Astrocyte (in vitro differentiated cells and primary cell): ENCODE measurements around the gene SEC61G.

Source experiments
- EZH2 ChIP-seq: IDR thresholded peaks from 2 replicates; pipeline ENCODE4 v1.6.1; 2012; ENCODE audit warnings: mild to moderate bottlenecking, low read length, inconsistent platforms; ENCODE audit not compliant: insufficient read depth
- TF ChIP-seq, protein P1 (sequence below): IDR thresholded peaks from 2 replicates; pipeline ENCODE4 v1.5.1; 2011; ENCODE audit warnings: low read depth, mild to moderate bottlenecking, inconsistent platforms, low read length, moderate library complexity; ENCODE audit not compliant: insufficient read depth

DNA sequence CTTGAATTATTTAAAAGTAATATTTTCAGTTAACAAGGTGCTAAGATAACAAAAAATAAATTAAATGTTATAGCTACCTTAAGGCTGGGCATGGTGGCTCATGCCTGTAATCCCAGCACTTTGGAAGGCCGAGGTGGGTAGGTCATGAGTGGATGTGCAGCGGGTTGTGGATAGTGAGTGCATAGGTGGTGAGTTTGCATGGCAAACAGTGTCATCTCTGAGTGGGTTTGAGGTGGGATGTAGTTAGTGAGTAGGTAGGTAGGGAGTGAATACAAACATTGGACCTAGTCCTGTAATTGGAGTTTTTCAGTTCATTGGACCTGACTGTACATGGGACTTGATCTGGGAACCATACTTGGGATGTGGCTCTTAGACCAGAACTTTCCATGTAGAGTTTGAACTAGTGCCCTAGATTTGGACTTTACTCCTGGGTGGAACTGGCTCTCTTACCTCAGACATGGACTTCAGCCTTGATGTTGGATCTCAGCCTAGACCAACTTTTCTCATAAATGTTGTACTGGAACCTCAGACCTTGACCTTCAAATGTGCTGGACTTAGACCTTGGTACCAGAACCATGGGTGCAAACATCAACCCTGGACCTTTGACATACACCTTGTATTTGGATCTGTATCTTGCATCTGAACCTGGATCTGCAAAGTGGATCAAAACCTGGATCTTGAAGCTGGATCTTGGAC lies 47.0 kb downstream of the SEC61G start:
- TF ChIP-seq, protein P1, sequence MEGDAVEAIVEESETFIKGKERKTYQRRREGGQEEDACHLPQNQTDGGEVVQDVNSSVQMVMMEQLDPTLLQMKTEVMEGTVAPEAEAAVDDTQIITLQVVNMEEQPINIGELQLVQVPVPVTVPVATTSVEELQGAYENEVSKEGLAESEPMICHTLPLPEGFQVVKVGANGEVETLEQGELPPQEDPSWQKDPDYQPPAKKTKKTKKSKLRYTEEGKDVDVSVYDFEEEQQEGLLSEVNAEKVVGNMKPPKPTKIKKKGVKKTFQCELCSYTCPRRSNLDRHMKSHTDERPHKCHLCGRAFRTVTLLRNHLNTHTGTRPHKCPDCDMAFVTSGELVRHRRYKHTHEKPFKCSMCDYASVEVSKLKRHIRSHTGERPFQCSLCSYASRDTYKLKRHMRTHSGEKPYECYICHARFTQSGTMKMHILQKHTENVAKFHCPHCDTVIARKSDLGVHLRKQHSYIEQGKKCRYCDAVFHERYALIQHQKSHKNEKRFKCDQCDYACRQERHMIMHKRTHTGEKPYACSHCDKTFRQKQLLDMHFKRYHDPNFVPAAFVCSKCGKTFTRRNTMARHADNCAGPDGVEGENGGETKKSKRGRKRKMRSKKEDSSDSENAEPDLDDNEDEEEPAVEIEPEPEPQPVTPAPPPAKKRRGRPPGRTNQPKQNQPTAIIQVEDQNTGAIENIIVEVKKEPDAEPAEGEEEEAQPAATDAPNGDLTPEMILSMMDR, result no peak
- TF ChIP-seq EZH2, result no peak
